ENCODE measurements around the gene SCFD2.

- TF ChIP-seq EZH2 (IDR thresholded peaks at IDR 0.05; ENCODE audit: insufficient read depth, poor library complexity, severe bottlenecking) (no peak), EZH2phosphoT487 (IDR thresholded peaks at IDR 0.05; ENCODE audit: insufficient read depth, low read depth) (no peak)
These were observed 419.0 kb downstream of the SCFD2 start for GRCh38 chr4:52946855-52947254.
